MM.1S (cell line): ENCODE data around the gene PRR15L.

ENCODE experiments used
- CTCF ChIP-seq: fragments of 300-600 bp; sonication (generic); IDR thresholded peaks from 2 replicates; pipeline ENCODE4 v1.5.1; 2016; ENCODE audit warnings: antibody characterized with exemption, low read length, mixed read lengths
- EZH2 ChIP-seq: fragments of 300-600 bp; sonication (generic); optimal IDR thresholded peaks from 2 replicates; pipeline ENCODE3; 2017; ENCODE audit warnings: low read depth, mild to moderate bottlenecking, antibody characterized with exemption, low read length, mixed read lengths
- EZH2phosphoT487 ChIP-seq: fragments of 300-600 bp; sonication (generic); IDR thresholded peaks from 2 replicates; pipeline ENCODE4 v1.6.1; 2018; ENCODE audit warnings: antibody characterized with exemption, low read length

DNA sequence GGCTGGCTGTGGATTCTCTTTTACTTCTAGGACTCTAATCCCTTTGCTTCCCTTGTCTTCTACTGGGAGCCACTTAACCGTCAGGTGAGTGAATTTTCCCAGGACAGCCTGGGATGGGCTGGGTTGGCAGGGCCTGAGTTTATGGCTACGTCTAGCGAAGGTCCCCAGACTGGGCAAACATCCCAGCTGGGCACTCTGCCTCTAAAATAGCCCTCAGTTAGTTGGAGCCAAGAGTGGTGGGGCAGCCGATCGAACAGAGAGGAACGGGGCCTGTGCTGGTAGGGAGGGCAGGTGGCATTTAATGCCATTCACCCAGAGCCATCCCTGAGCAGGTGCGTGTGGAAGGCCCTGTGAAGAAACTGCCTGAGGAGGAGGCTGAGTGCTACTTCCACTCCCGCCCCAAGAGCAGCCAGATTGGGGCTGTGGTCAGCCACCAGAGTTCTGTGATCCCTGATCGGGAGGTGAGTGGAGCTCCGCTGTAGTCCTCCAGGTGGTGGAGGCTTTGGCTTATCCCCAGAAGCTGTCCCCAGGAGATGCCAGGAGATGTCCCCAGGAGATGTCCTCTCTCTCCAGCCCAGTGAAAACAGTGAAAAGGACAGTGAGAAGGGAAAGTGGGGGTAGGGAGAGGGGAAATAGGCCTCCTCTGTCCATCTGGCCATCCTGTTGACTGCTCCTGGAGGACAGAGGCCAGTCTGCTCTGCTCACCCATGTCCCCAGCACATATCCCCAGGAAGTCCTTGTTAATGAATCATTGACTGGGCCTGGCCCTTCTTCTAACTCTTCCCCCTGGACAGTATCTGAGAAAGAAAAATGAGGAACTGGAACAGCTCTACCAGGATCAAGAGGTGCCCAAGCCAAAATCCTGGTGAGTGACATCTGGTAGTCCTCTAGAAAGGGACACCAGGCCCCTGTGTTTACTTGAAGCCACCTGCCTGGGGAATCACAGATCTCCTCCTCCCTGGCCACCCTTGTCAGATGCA, 11.9 kb downstream of the PRR15L start:
- TF ChIP-seq CTCF (no peak), EZH2 (no peak), EZH2phosphoT487 (no peak)
